Measurements from ENCODE around the gene RNF217. TPM values are rescaled to one million over a fixed set of nuclear protein-coding genes. Genes with fewer than 3 reads are reported as not detected.

RNF217 gene
- total RNA-seq, 1 experiment from 2014 or later, result 37.7 TPM

GRCh38 chr6:124953808-124954207 is 8.4 kb upstream of the RNF217 start:
- Histone ChIP-seq H3K9me3 (ENCODE audit: control insufficient read depth, insufficient read depth, low read depth, low read length) (no peaks in the 10 kb centered on the region), H3K27ac (ENCODE audit: low read length) (no peak overlapping the region), H3K4me1 (ENCODE audit: control insufficient read depth, insufficient read depth, low read length) (no peaks in the 10 kb centered on the region), H3K36me3 (ENCODE audit: control insufficient read depth, insufficient read depth, low read length) (no peaks in the 10 kb centered on the region), H3K27me3 (ENCODE audit: control insufficient read depth, insufficient read depth, low read length) (no peaks in the 10 kb centered on the region), H3K4me3 (ENCODE audit: low read depth in 2 of 2, low read length in 2 of 2) (no peak overlapping the region)
- no TSS peak for BruUV-seq (replicated peaks)
- intact Hi-C loops (cut with micrococcal nuclease; ENCODE audit: unreplicated experiment) (no loop called here), in situ Hi-C loops (cut with HindIII; ENCODE audit: low pct_unique_long_range_greater_than_20kb, low sequenced_read_pairs) (no loop called here)
- CTCF ChIA-PET, result no interaction called here
- POLR2A ChIA-PET, result no interaction called here
- TF ChIP-seq POLR2AphosphoS5 (IDR thresholded peaks at IDR 0.05; ENCODE audit: low read depth, low read length) (no peak), REST (IDR thresholded peaks at IDR 0.05; ENCODE audit: insufficient read depth in 1 of 2, low read depth in 2 of 2, low read length in 1 of 2) (no peak), SIN3A (IDR thresholded peaks at IDR 0.05; ENCODE audit: borderline replicate concordance, insufficient read depth, low read depth, low read length) (no peak), CTCF (IDR thresholded peaks at IDR 0.05) (no peak), TCF7L2 (IDR thresholded peaks at IDR 0.05; ENCODE audit: low read depth, low read length) (no peak)
- ATAC-seq, result no peak
- no peak for DNase-seq (ENCODE audit: low read depth, low spot score)

- ChIA-PET POLR2A (no interaction called here), CTCF (no interaction called here)
- ATAC-seq, result no peak
- Histone ChIP-seq H3K36me3 (ENCODE audit: control insufficient read depth, insufficient read depth, low read length) (no peaks in the 10 kb centered on the region), H3K4me3 (ENCODE audit: low read depth in 2 of 2, low read length in 2 of 2) (no peak overlapping the region), H3K27me3 (ENCODE audit: control insufficient read depth, insufficient read depth, low read length) (no peaks in the 10 kb centered on the region), H3K9me3 (ENCODE audit: control insufficient read depth, insufficient read depth, low read depth, low read length) (no peaks in the 10 kb centered on the region), H3K27ac (ENCODE audit: low read length) (no peak overlapping the region), H3K4me1 (ENCODE audit: control insufficient read depth, insufficient read depth, low read length) (peaks cover 2% of the 10 kb centered on the region)
- intact Hi-C loops (cut with micrococcal nuclease; ENCODE audit: unreplicated experiment) (no loop called here), in situ Hi-C loops (cut with HindIII; ENCODE audit: low pct_unique_long_range_greater_than_20kb, low sequenced_read_pairs) (no loop called here)
- no peak for DNase-seq (ENCODE audit: low read depth, low spot score)
- TF ChIP-seq SIN3A (IDR thresholded peaks at IDR 0.05; ENCODE audit: borderline replicate concordance, insufficient read depth, low read depth, low read length) (no peak), REST (IDR thresholded peaks at IDR 0.05; ENCODE audit: insufficient read depth in 1 of 2, low read depth in 2 of 2, low read length in 1 of 2) (no peak), POLR2AphosphoS5 (IDR thresholded peaks at IDR 0.05; ENCODE audit: low read depth, low read length) (no peak), CTCF (IDR thresholded peaks at IDR 0.05) (no peak), TCF7L2 (IDR thresholded peaks at IDR 0.05; ENCODE audit: low read depth, low read length) (no peak)
- no TSS peak for BruUV-seq (replicated peaks)
Observed at GRCh38 chr6:124955108-124955856, 7.0 kb upstream of the RNF217 start.
